Stomach (tissue), 9 donors: Measurements from ENCODE around the gene LDLRAD3. TPM values are rescaled to one million over a fixed set of nuclear protein-coding genes. Genes with fewer than 3 reads are reported as not detected.
A peak's percentile ranks its signal among the peaks of the same experiment; 100 is the strongest.

ENCODE experiments used
- DNase-seq, 2 donors: peaks; one replicate each; pipeline versions ENCODE4 v3.0.0 to v3.0.0-alpha.2; 2013 to 2019
- H3K27ac ChIP-seq, 5 donors: fragments of 200-600 bp in 4 of 5; sonication (generic) in 4 of 5; one replicate each; pipeline ENCODE4 v1.5.1; 2013 to 2019; ENCODE audit warnings: mild to moderate bottlenecking in 1 of 5, moderate library complexity in 1 of 5
- H3K27me3 ChIP-seq, 3 donors: fragments of 200-600 bp; sonication (generic); one replicate each; pipeline ENCODE4 v1.5.1; 2017 to 2019; ENCODE audit warnings: mixed run types in 1 of 3
- H3K36me3 ChIP-seq, 4 donors: fragments of 200-600 bp; sonication (generic); 1 replicate in 3 of 4; 2 replicates in 1 of 4; pipeline ENCODE4 v1.5.1; 2016 to 2019
- H3K4me1 ChIP-seq, 4 donors: fragments of 200-600 bp; sonication (generic); one replicate each; pipeline ENCODE4 v1.5.1; 2016 to 2019
- H3K4me3 ChIP-seq, 4 donors: fragments of 200-600 bp; sonication (generic) in 3 of 4; one replicate each; pipeline ENCODE4 v1.5.1; 2016 to 2019; ENCODE audit warnings: mild to moderate bottlenecking in 1 of 4
- H3K9me3 ChIP-seq, 4 donors: fragments of 200-600 bp; sonication (generic); one replicate each; pipeline ENCODE4 v1.5.1; 2016 to 2019
- EP300 ChIP-seq: sonication (generic); formaldehyde crosslinking; IDR thresholded peaks from one replicate; pipeline ENCODE4 v1.6.1; 2017; ENCODE audit warnings: antibody characterized with exemption
- POLR2A ChIP-seq, 4 donors: fragments of 450-650 bp; IDR thresholded peaks; one replicate each; pipeline ENCODE4 v1.6.1; 2016; ENCODE audit warnings: antibody characterized with exemption in 4 of 4, control low read depth in 2 of 4, mild to moderate bottlenecking in 1 of 4, moderate library complexity in 1 of 4
- POLR2AphosphoS5 ChIP-seq, 3 donors: sonication (generic); formaldehyde crosslinking; IDR thresholded peaks; one replicate each; pipeline ENCODE4 v1.6.1; 2016; ENCODE audit warnings: antibody characterized with exemption in 3 of 3
- WGBS, 5 donors: extraction: QIAGEN DNeasy Blood & Tissue Kit in 3 of 5; methylation state at CpG; one replicate each; pipeline versions ENCODE4 v1.1.5 to v1.1.7; 2013 to 2018; 5-methylcytosine and 5-hydroxymethylcytosine counted together
- intact Hi-C: fragments of 100-400 bp; cut with DNase I; formaldehyde crosslinking; loops from one replicate; pipeline ENCODE4 v1.15.1; 2023; ENCODE audit warnings: low total_unique reads
- polyA plus RNA-seq, 3 donors: library from polyadenylated mRNA; stranded (reverse); fragments of 200-250 nt; gene quantifications; one replicate each; pipeline ENCODE4 v1.2.3, GENCODE V29; 2013
- total RNA-seq, 5 donors: library from RNA; depleted of rRNA; stranded (reverse); fragments of >200 nt; gene quantifications; one replicate each; pipeline versions ENCODE4 v1.1.0 to v1.2.3, GENCODE V29; 2014 to 2016
- TF ChIP-seq, protein P1 (sequence below), 7 experiments: fragments of 450-650 bp in 4 of 7; fragments of 200-600 bp in 3 of 7; sonication (generic) in 3 of 7; IDR thresholded peaks; one replicate each; pipeline ENCODE4 v1.5.1; 2016 to 2019; ENCODE audit warnings: antibody characterized with exemption in 7 of 7, control low read depth in 2 of 7, mild to moderate bottlenecking in 1 of 7
- donor health status: healthy with polysubstance abuse.
- donor health status: Bipolar disorder and iron deficiency.
- donor health status: healthy.

LDLRAD3 gene
- total and polyA plus RNA-seq, 8 donors: 2.0 to 22.8 (median 7.9) TPM

DNA sequence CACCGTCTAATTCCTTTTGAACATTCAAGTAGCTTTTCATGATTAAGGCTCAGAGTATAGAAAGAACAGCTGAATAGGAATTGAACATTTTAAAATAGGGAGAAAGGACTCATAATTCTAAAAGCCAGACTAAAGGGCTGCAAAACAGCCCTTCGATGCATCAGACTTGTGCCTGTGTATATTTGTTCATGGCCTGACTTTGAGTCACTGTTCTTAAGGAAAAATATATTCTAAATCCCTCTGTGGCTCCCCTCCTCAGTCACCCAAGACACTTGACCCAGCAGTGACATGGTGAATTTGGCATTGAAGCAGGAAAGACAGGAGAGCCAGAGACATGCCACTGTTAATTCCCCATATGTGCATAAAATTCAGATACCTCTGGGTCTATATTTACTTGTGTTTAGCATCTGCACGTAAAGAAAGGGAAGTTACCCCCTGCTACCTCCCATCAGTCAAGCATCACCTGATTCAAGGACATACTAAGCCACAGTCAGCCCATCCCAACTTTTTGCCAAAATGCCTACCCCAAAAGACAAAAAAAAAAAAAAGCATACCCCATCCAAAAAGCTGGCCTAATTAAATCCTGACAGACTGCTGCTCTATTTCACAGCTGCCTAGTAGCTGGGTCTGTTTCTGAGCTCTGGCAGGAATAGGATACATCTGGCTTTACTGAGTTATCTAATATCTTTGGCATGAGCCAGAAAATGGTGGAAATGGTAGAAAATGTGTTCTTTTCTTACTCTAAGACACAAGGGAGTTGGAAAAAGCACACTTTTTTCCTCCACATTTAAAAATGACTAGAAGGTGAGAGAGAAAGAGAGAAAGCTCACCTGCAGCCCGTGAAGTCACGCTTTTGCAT is 251.9 kb downstream of the LDLRAD3 start:
- TF ChIP-seq POLR2AphosphoS5 (IDR thresholded peaks at IDR 0.05) (no peak), POLR2A (IDR thresholded peaks at IDR 0.05) (no peak), EP300 (no peak)
- TF ChIP-seq, protein P1, sequence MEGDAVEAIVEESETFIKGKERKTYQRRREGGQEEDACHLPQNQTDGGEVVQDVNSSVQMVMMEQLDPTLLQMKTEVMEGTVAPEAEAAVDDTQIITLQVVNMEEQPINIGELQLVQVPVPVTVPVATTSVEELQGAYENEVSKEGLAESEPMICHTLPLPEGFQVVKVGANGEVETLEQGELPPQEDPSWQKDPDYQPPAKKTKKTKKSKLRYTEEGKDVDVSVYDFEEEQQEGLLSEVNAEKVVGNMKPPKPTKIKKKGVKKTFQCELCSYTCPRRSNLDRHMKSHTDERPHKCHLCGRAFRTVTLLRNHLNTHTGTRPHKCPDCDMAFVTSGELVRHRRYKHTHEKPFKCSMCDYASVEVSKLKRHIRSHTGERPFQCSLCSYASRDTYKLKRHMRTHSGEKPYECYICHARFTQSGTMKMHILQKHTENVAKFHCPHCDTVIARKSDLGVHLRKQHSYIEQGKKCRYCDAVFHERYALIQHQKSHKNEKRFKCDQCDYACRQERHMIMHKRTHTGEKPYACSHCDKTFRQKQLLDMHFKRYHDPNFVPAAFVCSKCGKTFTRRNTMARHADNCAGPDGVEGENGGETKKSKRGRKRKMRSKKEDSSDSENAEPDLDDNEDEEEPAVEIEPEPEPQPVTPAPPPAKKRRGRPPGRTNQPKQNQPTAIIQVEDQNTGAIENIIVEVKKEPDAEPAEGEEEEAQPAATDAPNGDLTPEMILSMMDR (IDR thresholded peaks at IDR 0.05): no peak
- Histone ChIP-seq H3K36me3 (peaks cover 0 to 5% (median 2%) of the 10 kb centered on the region in 4 donors), H3K4me1 (peaks cover 0 to 11% (median 0%) of the 10 kb centered on the region in 4 donors), H3K9me3 (no peaks in the 10 kb centered on the region), H3K4me3 (no peak overlapping the region), H3K27ac (no peak overlapping the region), H3K27me3 (no peaks in the 10 kb centered on the region)
- WGBS, 5 donors: 62 to 68% (median 62%) methylated on average over 5 of the region's 5 CpGs
- intact Hi-C loops: no loop called here
- peak in 1 of 2 donors; percentile 69 for DNase-seq

DNA sequence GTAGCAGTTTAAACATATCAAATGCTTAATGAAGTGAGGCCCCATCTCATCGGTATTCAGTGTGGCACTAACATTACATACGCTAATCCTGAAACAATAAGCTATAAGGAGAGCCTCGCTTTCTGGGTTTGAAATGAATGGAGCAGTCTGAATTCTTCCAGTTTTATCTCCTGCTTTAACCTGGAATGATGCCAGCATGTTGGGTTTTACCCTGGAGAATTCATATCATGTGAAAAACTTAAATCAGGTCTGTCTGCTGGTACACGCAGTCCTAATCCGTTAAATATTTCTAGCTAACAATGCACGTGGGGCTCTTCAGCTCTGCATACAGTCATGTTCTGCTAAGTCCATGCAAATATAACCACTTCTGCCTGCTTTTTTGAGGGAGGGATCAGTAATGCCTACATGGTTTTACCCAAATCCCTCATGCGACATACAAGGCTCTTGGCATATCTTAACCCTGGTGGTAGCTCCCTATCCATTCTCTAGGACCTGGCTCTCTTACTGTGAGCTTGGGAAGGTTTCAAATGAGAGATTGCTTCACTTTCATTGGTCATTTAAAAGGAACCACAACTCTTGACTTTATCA is 252.6 kb downstream of the LDLRAD3 start:
- H3K27ac ChIP-seq: no peak overlapping the region

DNA sequence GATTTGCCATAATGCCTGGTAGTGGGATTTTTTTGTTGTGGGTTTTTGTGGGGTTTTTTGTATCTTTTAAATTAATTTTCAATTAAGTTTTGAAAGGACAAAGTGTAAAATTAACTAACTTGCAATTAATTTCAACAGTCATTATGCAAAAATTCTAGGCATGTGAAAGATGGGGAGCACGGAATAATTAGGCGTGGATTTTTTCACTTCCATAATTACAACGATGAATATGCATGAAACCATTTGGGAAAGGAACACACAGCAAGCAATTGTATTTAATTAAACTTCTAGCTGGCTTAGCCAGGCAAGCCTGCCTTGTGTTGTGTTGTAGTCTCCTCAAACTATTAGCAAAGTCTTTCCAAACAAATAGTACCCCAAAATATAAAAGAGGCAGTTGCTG is 257.5 kb downstream of the LDLRAD3 start:
- intact Hi-C loops: no loop called here
- TF ChIP-seq, protein P1 (IDR thresholded peaks at IDR 0.05): no peak
- no peak for TF ChIP-seq POLR2A (IDR thresholded peaks at IDR 0.05)
- DNase-seq: no peak
- no peaks in the 10 kb centered on the region for H3K27me3 ChIP-seq
- WGBS, 5 donors: 94 to 98% (median 96%) methylated on average over 3 of the region's 3 CpGs
- H3K4me3 ChIP-seq: no peak overlapping the region
- no peaks in the 10 kb centered on the region for H3K9me3 ChIP-seq
- peaks cover 0 to 5% (median 2%) of the 10 kb centered on the region in 4 donors for H3K36me3 ChIP-seq
- no peak overlapping the region for H3K27ac ChIP-seq
- H3K4me1 ChIP-seq: peaks cover 0 to 8% (median 0%) of the 10 kb centered on the region in 4 donors

More for the DNA sequence above, 252.6 kb downstream of the LDLRAD3 start:
- intact Hi-C loops: no loop called here
- Histone ChIP-seq H3K4me1 (peaks cover 0 to 11% (median 0%) of the 10 kb centered on the region in 4 donors), H3K27me3 (no peaks in the 10 kb centered on the region), H3K4me3 (no peak overlapping the region), H3K9me3 (no peaks in the 10 kb centered on the region), H3K36me3 (peaks cover 0 to 5% (median 2%) of the 10 kb centered on the region in 4 donors)
- 65 to 78% (median 71%) methylated on average over 7 of the region's 7 CpGs for WGBS, 5 donors
- TF ChIP-seq POLR2A (IDR thresholded peaks at IDR 0.05) (no peak), POLR2AphosphoS5 (IDR thresholded peaks at IDR 0.05) (no peak), EP300 (no peak)
- TF ChIP-seq, protein P1 (IDR thresholded peaks at IDR 0.05): no peak
- DNase-seq: peak in 1 of 2 donors; percentile 36

DNA sequence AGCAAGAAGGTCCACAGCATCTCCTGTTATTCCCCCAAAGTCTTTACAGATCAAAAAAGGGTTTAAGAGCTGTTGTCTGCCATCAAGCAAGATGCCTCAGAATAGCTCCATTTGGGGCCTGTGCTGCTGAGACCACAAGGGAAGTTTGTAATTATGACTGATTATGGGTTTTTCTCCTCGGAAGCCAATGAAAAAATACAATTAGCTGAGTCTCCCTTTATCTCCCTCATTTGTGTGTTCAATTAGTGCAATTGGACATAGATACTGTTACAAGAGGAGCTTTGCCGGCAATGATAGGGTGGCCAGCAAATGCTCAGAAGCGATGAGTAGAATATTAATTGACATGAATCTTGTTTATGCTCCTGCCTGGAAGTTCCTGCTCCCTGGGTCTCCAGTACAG is 261.7 kb downstream of the LDLRAD3 start:
- Histone ChIP-seq H3K27me3 (no peaks in the 10 kb centered on the region), H3K36me3 (no peaks in the 10 kb centered on the region), H3K4me1 (no peaks in the 10 kb centered on the region), H3K4me3 (no peak overlapping the region), H3K9me3 (no peaks in the 10 kb centered on the region), H3K27ac (no peak overlapping the region)
- DNase-seq: no peak
- 89 to 97% (median 91%) methylated on average over 3 of the region's 3 CpGs for WGBS, 5 donors
- TF ChIP-seq POLR2AphosphoS5 (IDR thresholded peaks at IDR 0.05) (no peak), EP300 (no peak), POLR2A (IDR thresholded peaks at IDR 0.05) (no peak)
- TF ChIP-seq, protein P1 (IDR thresholded peaks at IDR 0.05): no peak
- intact Hi-C loops: no loop called here
